OCI-LY3 (cell line): ENCODE measurements around the gene EIF2B1.
A peak's percentile ranks its signal among the peaks of the same experiment; 100 is the strongest.

ENCODE experiments used
- H2AFZ ChIP-seq: fragments of 200-600, 300-600 bp; shearing (Covaris generic); 2 replicates; pipeline ENCODE4 v1.6.0; 2014; ENCODE audit warnings: antibody characterized with exemption, low read depth, low read length
- H3K27ac ChIP-seq: fragments of 200-600, 300-600 bp; sonication (generic); 2 replicates; pipeline ENCODE4 v1.5.1; 2014; ENCODE audit warnings: mild to moderate bottlenecking, low read length, moderate library complexity, mixed read lengths
- H3K27me3 ChIP-seq: fragments of 200-600, 300-600 bp; sonication (generic); 2 replicates; pipeline ENCODE4 v1.6.1; 2014; ENCODE audit warnings: low read depth, low read length, mixed read lengths
- H3K36me3 ChIP-seq: fragments of 200-600, 300-600 bp; sonication (generic); replicated peaks from 2 replicates; pipeline ENCODE3; 2014; ENCODE audit warnings: low read depth, low read length, mixed read lengths
- H3K4me1 ChIP-seq: fragments of 300-600, 200-600 bp; sonication (generic); 2 replicates; pipeline ENCODE4 v1.6.1; 2014; ENCODE audit warnings: low read length, mixed read lengths
- H3K4me2 ChIP-seq: fragments of 200-600, 300-600 bp; sonication (generic); 2 replicates; pipeline ENCODE4 v1.6.1; 2014; ENCODE audit warnings: low read length, mixed read lengths
- H3K4me3 ChIP-seq: fragments of 300-600, 200-600 bp; sonication (generic); 2 replicates; pipeline ENCODE4 v1.5.1; 2014; ENCODE audit warnings: antibody characterized with exemption, mild to moderate bottlenecking, low read length, moderate library complexity
- H3K79me2 ChIP-seq: fragments of 300-600, 200-600 bp; shearing (Covaris generic); 2 replicates; pipeline ENCODE4 v1.6.1; 2014; ENCODE audit warnings: mild to moderate bottlenecking, low read length, mixed read lengths
- H3K9ac ChIP-seq: fragments of 300-600, 200-600 bp; shearing (Covaris generic); 2 replicates; pipeline ENCODE4 v1.6.0; 2014; ENCODE audit warnings: mild to moderate bottlenecking, low read length, moderate library complexity
- H3K9me3 ChIP-seq: fragments of 200-600, 300-600 bp; shearing (Covaris generic); 2 replicates; pipeline ENCODE4 v1.6.1; 2014; ENCODE audit warnings: low read length, mixed read lengths; ENCODE audit not compliant: insufficient read depth
- H4K20me1 ChIP-seq: fragments of 200-600, 300-600 bp; sonication (generic); 2 replicates; pipeline ENCODE4 v1.6.1; 2016; ENCODE audit warnings: low read length, mixed read lengths; ENCODE audit not compliant: insufficient read depth
- CTCF ChIP-seq: fragments of 200-600, 300-600 bp; sonication (generic); IDR thresholded peaks from 2 replicates; pipeline ENCODE4 v1.5.1; 2014; ENCODE audit warnings: antibody characterized with exemption, low read length, low read depth
- EZH2phosphoT487 ChIP-seq: fragments of 200-600 bp; shearing (Covaris generic); IDR thresholded peaks from 2 replicates; pipeline ENCODE4 v1.6.1; 2018; ENCODE audit warnings: antibody characterized with exemption, mixed run types, low read depth

Gene EIF2B1

DNA sequence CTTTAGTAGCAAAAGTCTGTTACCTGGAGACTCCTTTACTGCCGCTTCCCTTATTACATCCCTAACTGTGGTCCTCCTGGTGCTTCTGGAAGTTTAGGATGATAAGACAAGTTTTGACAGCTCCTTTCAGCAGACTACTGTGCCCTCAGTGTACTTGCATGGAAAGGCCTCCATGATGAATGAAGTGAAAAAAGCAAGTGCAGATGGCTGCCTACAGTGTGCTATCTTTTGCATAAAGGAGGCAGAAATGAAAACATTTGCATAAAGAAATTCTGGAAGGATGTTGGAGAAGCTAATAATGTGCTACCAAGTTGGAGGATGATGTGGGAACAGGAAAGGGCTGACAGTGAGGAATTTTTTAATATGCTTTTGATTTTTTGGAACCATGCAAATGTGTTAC is 42.0 kb upstream of the EIF2B1 start:
- H3K27ac ChIP-seq, result no peak overlapping the region
- no peaks in the 10 kb centered on the region for H3K27me3 ChIP-seq
- no peaks in the 10 kb centered on the region for H3K79me2 ChIP-seq
- H3K9ac ChIP-seq, result no peak overlapping the region
- H3K9me3 ChIP-seq, result no peaks in the 10 kb centered on the region
- H3K4me3 ChIP-seq, result no peak overlapping the region
- H3K4me2 ChIP-seq, result no peak overlapping the region
- TF ChIP-seq EZH2phosphoT487, result no peak
- no peak for TF ChIP-seq CTCF
- no peaks in the 10 kb centered on the region for H3K36me3 ChIP-seq
- peaks cover 8% of the 10 kb centered on the region; the same call in 1 of the 2 replicates for H3K4me1 ChIP-seq
- no peaks in the 10 kb centered on the region for H4K20me1 ChIP-seq
- no peak overlapping the region for H2AFZ ChIP-seq

DNA sequence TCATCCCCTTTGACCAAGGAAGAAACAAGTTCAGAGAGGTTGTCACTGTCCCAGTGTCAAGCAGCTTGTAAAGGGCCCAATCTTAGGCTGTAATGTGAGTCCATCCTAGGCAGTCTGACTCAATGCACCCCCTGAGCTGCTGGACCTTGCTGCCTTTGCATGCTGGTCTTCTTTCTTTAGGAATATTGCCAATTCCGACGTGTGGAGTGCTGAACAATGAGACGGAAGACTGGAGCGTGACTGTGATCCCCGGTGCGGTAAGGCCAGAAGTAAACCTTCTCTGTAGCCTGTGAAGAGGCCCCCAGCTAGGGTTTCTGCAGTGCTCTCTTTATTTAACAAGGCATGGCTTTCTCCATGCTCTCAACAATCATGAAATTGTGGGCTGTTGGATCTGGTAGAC is 38.4 kb upstream of the EIF2B1 start:
- Histone ChIP-seq H4K20me1 (no peaks in the 10 kb centered on the region), H3K4me3 (peak overlapping the region; percentile 89; the same call in 1 of the 2 replicates), H3K27me3 (no peaks in the 10 kb centered on the region), H3K79me2 (no peaks in the 10 kb centered on the region), H3K4me2 (peak overlapping the region; percentile 98), H3K9ac (no peak overlapping the region), H3K9me3 (no peaks in the 10 kb centered on the region), H3K36me3 (no peaks in the 10 kb centered on the region), H3K4me1 (peaks cover 8% of the 10 kb centered on the region; the same call in 1 of the 2 replicates), H2AFZ (no peak overlapping the region), H3K27ac (no peak overlapping the region)
- TF ChIP-seq EZH2phosphoT487 (no peak), CTCF (no peak)

DNA sequence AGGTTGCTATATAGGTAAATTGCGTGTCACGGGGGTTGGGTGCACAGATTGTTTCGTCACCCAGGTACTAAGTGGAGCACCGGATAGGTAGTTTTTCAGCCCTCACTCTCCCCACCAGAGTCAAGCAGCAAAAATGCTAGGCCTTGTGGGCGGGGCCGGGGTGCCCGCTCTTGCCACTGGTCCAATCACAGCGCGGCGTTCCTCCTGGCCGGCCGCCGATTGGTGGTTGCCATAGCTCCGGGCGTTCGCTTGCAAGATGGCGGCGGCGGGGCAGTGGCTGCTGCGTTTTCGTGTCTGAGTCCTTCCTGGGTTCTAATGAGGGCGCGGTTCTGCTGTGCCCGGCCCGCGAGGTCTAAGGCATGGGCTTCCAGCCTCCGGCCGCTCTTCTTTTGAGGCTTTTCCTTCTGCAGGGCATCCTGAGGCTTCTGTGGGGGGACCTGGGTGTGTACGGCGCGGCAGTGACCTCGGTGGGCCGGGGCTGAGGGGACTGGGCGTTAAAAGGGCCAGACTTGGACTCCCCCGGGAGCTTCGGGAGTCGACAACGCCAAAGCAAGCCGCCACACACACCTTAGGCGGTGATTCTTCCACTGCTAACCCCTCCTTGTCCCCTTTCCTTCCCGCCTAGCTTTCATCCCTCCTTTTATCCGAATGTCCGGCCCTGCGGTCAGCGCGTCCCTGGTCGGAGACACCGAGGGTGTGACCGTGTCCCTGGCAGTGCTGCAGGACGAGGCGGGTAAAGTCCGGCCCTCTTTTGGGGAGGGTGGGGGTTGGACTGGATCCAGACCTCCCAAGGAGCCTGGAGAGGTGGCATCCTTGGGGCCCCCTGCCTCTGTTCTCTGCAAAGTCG is 37.6 kb upstream of the EIF2B1 start, which contains the start of gene TCTN2:
Gene TCTN2, plus strand, starts transcription at position 232 of the 847 bp plus-strand sequence. Its CDS starts 128 bp downstream, at position 360.
- Histone ChIP-seq H4K20me1 (no peaks in the 10 kb centered on the region), H3K4me1 (peaks cover 8% of the 10 kb centered on the region; the same call in 1 of the 2 replicates), H3K27me3 (no peaks in the 10 kb centered on the region), H3K4me2 (peak within 1 kb of the TSS; percentile 98), H3K9me3 (no peaks in the 10 kb centered on the region), H2AFZ (peak within 1 kb of the TSS; percentile 97), H3K4me3 (peak within 1 kb of the TSS; percentile 89), H3K36me3 (no peaks in the 10 kb centered on the region), H3K9ac (peak within 1 kb of the TSS; percentile 56), H3K27ac (no peak within 1 kb of the TSS), H3K79me2 (no peaks in the 10 kb centered on the region)
- TF ChIP-seq CTCF, result no peak
- no peak for TF ChIP-seq EZH2phosphoT487

- Histone ChIP-seq H3K27ac (no peak overlapping the region), H3K9ac (no peak overlapping the region), H4K20me1 (no peaks in the 10 kb centered on the region), H3K9me3 (no peaks in the 10 kb centered on the region), H3K4me3 (no peak overlapping the region), H2AFZ (no peak overlapping the region), H3K79me2 (no peaks in the 10 kb centered on the region), H3K27me3 (no peaks in the 10 kb centered on the region), H3K4me1 (peaks cover 8% of the 10 kb centered on the region; the same call in 1 of the 2 replicates), H3K4me2 (no peak overlapping the region), H3K36me3 (no peaks in the 10 kb centered on the region)
- TF ChIP-seq EZH2phosphoT487, result no peak
- no peak for TF ChIP-seq CTCF
These were observed 34.3 kb upstream of the EIF2B1 start for GRCh38 chr12:123667771-123668170.
